Occipital lobe (tissue), 3 donors: Measurements from ENCODE around the gene B4GALT3. TPM values are rescaled to one million over a fixed set of nuclear protein-coding genes. Genes with fewer than 3 reads are reported as not detected.

Experiments
- DNase-seq: peaks from one replicate; lab custom pipeline; 2025; lab: John Stamatoyannopoulos, UW
- small RNA-seq: library from RNA; depleted of rRNA; stranded (forward); fragments of <200 nt; gene quantifications from one replicate; pipeline ENCODE3, GENCODE V24; 2014
- total RNA-seq: library from RNA; depleted of rRNA; stranded (reverse); fragments of >200 nt; gene quantifications from one replicate; pipeline ENCODE4 v1.2.3, GENCODE V29; 2014

Gene B4GALT3
- total RNA-seq, 1 donor from 2014 or later = 21.4 TPM

DNA sequence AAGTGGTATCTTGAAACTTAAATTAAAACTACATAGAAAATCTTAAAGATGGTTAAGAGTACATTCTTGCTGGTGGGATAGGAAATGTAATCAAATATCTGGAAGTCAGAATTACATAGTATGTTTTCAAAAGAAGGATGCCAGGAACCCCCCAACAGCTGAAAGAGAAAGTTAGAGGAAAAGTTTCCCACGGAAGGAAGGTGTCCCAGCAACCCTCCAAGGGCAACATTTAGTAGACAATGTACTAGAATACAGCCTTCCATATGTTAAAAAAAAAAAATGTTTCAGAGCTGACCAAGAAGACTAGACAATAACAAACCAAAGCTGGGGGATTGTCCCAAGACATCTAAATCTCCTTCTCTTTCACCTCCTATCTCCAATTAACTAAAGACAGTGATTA lies 47.0 kb downstream of the B4GALT3 start:
- DNase-seq = no peak

DNA sequence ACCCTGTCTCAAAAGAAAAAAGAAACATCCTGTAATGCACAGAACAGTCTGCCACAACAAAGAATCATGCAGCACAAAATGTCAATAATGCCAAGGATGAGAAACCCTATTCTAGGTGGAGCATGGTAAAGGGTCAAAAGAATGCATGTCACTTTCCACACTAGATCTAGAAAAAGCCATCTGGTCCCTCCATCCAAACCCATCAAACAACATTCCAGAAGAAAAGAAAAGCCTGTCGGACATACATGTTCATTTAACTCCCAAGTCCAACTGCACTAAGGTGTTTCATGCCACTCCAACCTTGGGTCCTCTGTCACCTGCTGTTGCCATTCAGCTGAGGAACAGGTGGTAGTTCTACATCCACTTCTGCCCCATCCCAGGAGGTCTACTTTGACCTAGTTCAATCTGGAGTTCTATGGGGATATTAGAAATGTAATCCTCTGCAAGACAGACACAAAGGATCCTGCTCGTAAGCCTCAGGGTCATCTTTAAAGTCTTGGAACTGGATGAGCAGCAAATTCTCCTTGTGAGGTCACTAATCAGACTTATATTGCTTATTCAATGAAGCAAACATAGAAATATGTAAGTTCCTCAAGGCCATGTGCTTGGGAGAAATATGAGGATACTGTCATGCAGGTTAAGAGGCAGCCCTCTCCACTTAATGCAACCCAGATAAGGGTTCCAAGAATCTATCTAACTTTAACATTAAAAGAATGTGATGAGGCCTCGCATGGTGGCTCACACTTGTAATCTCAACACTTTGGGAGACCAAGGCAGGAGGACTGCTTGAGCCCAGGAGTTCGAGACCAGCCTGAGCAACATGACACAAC lies 48.5 kb downstream of the B4GALT3 start:
- DNase-seq = no peak

DNA sequence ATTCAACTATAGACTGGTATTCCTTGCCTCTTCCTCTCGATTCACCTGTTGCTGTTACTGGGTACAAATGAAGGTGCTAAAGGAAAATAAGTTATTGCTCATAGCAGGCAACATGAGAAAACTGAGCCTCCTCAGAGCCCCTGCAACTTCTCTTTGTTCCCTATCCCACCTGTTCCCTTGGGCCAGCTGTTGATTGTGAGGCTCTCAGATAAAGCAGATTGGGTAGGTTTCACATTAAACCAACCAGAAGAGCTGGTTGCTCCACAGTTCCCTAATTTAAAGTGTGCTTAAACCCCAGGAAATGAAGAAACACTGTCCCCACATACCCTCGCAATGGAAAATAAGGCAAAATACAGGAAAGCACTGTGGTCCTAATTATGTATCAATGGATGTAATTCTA lies 49.7 kb downstream of the B4GALT3 start:
- DNase-seq = no peak

DNA sequence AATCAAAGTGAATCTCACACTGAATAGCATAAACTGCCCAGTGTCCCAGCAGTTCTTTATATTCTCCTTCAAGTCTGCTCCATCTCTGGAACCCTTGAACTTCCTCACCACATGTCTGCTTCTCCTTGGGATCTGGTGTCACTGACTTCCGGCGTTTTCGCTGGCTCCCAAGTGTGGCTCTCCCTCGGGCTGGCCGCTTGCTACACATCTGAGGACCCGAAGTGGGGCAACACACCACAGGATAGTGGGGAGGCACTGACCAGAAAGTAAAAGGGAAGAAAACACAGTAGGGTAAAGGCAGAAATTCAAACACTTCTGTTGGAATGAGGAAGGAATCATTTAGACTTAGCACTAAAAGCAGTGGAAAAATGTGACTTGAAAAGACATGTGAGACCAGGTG lies 54.3 kb downstream of the B4GALT3 start:
- no peak for DNase-seq

DNA sequence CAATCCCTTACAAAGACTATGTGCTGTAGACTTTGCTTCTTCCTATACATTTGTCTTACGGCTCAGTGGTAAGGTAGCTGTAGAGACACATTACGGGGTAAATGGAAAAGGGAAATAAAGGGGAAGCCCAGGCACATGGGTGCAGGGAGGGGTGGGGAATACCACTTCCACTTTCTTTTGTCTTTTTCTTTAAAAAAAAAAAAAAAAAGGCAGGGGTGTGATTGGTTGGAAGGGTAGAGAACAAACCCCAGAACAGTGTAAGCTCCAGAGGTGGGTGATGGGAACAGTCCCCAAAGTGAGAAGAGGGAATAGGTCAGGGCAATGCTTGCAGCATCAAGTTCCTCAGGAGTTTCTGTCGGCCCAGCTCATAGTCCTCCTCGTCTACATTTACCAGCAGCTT lies 55.5 kb downstream of the B4GALT3 start:
- no peak for DNase-seq

Small RNA genes within 50 kb of the gene (small RNA-seq; reads per million reads assigned to genes)
- not detected for gene RF01225

Other genes with a start within 250 kb of the B4GALT3 start
- gene ITLN2, start 222.7 kb downstream of the B4GALT3 start, total RNA-seq = not detected
- 10.9 TPM for gene F11R, start 156.4 kb downstream of the B4GALT3 start, total RNA-seq
- 42.6 TPM for gene TSTD1, start 138.5 kb downstream of the B4GALT3 start, total RNA-seq
- gene USF1, start 131.5 kb downstream of the B4GALT3 start, total RNA-seq = 131 TPM
- 1.7 TPM for gene ARHGAP30, start 107.6 kb downstream of the B4GALT3 start, total RNA-seq
- not detected for gene NECTIN4, start 87.9 kb downstream of the B4GALT3 start, total RNA-seq
- gene KLHDC9, start 79.1 kb downstream of the B4GALT3 start, total RNA-seq = 0.78 TPM
- gene PFDN2, start 59.5 kb downstream of the B4GALT3 start, total RNA-seq = 33.8 TPM
- 18.7 TPM for gene NIT1, start 59.4 kb downstream of the B4GALT3 start, total RNA-seq
- 26.8 TPM for gene DEDD, start 44.8 kb downstream of the B4GALT3 start, total RNA-seq
- gene UFC1, start 23.5 kb downstream of the B4GALT3 start, total RNA-seq = 99.4 TPM
- 10.6 TPM for gene USP21, start 18.0 kb downstream of the B4GALT3 start, total RNA-seq
- gene PPOX, start 11.1 kb downstream of the B4GALT3 start, total RNA-seq = 25.4 TPM
- gene ADAMTS4, start 21.5 kb upstream of the B4GALT3 start, total RNA-seq = 0.62 TPM
- 85.2 TPM for gene NDUFS2, start 24.9 kb upstream of the B4GALT3 start, total RNA-seq
- gene FCER1G, start 37.8 kb upstream of the B4GALT3 start, total RNA-seq = 1.6 TPM
- gene APOA2, start 46.1 kb upstream of the B4GALT3 start, total RNA-seq = not detected
- gene TOMM40L, start 48.6 kb upstream of the B4GALT3 start, total RNA-seq = 20.1 TPM
- 0.47 TPM for gene NR1I3, start 60.7 kb upstream of the B4GALT3 start, total RNA-seq
- 3.1 TPM for gene PCP4L1, start 81.2 kb upstream of the B4GALT3 start, total RNA-seq
- 1.4 TPM for gene MPZ, start 132.5 kb upstream of the B4GALT3 start, total RNA-seq
- 19.5 TPM for gene SDHC, start 136.9 kb upstream of the B4GALT3 start, total RNA-seq
- gene CFAP126, start 190.4 kb upstream of the B4GALT3 start, total RNA-seq = 0.31 TPM